Measurements from ENCODE around the gene SLC8A3. TPM values are rescaled to one million over a fixed set of nuclear protein-coding genes. Genes with fewer than 3 reads are reported as not detected.

The SLC8A3 gene
- polyA plus RNA-seq, 1 of the 3 experiments (the other 2 are of a cell fraction), result 0.26 TPM

GRCh38 chr14:70130482-70130881, 58.3 kb downstream of the SLC8A3 start:
- TF ChIP-seq MEF2A (IDR thresholded peaks at IDR 0.05; ENCODE audit: borderline replicate concordance, low read depth), result no peak
- no peak for TF ChIP-seq ELF1 (IDR thresholded peaks at IDR 0.05)
- TF ChIP-seq RAD21 (IDR thresholded peaks at IDR 0.05; ENCODE audit: low read length), result no peak
- TF ChIP-seq EZH2phosphoT487 (IDR thresholded peaks at IDR 0.05; ENCODE audit: borderline replicate concordance, low read depth), result no peak
- TF ChIP-seq NFIC (IDR thresholded peaks at IDR 0.05; ENCODE audit: borderline replicate concordance), result no peak
- no peak for TF ChIP-seq EP300 (IDR thresholded peaks at IDR 0.05; ENCODE audit: borderline replicate concordance in 1 of 2, low read depth in 1 of 2, low read length in 1 of 2)
- no peak for TF ChIP-seq RCOR1 (IDR thresholded peaks at IDR 0.05; ENCODE audit: low read length)
- Histone ChIP-seq H3K9me2 (no peaks in the 10 kb centered on the region), H3K27me3 (ENCODE audit: insufficient read depth) (no peaks in the 10 kb centered on the region), H3K4me2 (no peak overlapping the region), H2AFZ (ENCODE audit: low read depth) (no peak overlapping the region), H3K4me3 (ENCODE audit: low read depth in 2 of 2, low read length in 1 of 2) (no peak overlapping the region), H3K27ac (ENCODE audit: low read depth in 2 of 2, low read length in 1 of 2) (no peak overlapping the region), H3K4me1 (ENCODE audit: control insufficient read depth in 1 of 2, insufficient read depth in 2 of 2, low read depth in 1 of 2, low read length in 1 of 2) (peaks cover 0 to 6% of the 10 kb centered on the region in 2 experiments; a peak in 1 of 4 replicates), H3K79me2 (ENCODE audit: insufficient read depth) (no peaks in the 10 kb centered on the region), H4K20me1 (ENCODE audit: insufficient read depth) (no peaks in the 10 kb centered on the region), H3F3A (replicated peaks; ENCODE audit: insufficient read depth) (no peaks in the 10 kb centered on the region), H3K36me3 (replicated peaks in 1 of 2; ENCODE audit: control insufficient read depth in 1 of 2, insufficient read depth in 2 of 2, low read length in 1 of 2) (no peaks in the 10 kb centered on the region), H3K9me3 (no peaks in the 10 kb centered on the region), H3K9ac (no peak overlapping the region)
- DNase-seq, result no peak
- CTCF ChIA-PET, result interaction anchor here (0.8 kb wide), 1 partner anchor 43 kb away, joined by 3 read pairs; no protein-coding TSS in a partner anchor
- 36% methylated on average over 1 of the region's 1 CpG for WGBS (ENCODE audit: low lambda C conversion rate)
- POLR2A ChIA-PET, result no interaction called here

- POLR2A ChIA-PET, result no interaction called here
- CTCF ChIA-PET, result interaction anchor here (0.6 kb wide), 1 partner anchor 19 kb away, joined by 3 read pairs; no protein-coding TSS in a partner anchor
- TF ChIP-seq ZBTB33 (IDR thresholded peaks at IDR 0.05; ENCODE audit: borderline replicate concordance, low read depth), result no peak
- Histone ChIP-seq H4K20me1 (ENCODE audit: insufficient read depth) (no peaks in the 10 kb centered on the region), H3K4me3 (ENCODE audit: low read depth in 2 of 2, low read length in 1 of 2) (no peak overlapping the region), H3K4me2 (no peak overlapping the region), H3K4me1 (ENCODE audit: control insufficient read depth in 1 of 2, insufficient read depth in 2 of 2, low read depth in 1 of 2, low read length in 1 of 2) (peaks cover 0 to 4% of the 10 kb centered on the region in 2 experiments; a peak in 1 of 4 replicates), H3K27ac (ENCODE audit: low read depth in 2 of 2, low read length in 1 of 2) (no peak overlapping the region), H3K79me2 (ENCODE audit: insufficient read depth) (no peaks in the 10 kb centered on the region), H3K9ac (no peak overlapping the region), H3K9me2 (no peaks in the 10 kb centered on the region), H3K9me3 (no peaks in the 10 kb centered on the region), H3K27me3 (ENCODE audit: insufficient read depth) (no peaks in the 10 kb centered on the region), H3K36me3 (replicated peaks in 1 of 2; ENCODE audit: control insufficient read depth in 1 of 2, insufficient read depth in 2 of 2, low read length in 1 of 2) (no peaks in the 10 kb centered on the region), H2AFZ (ENCODE audit: low read depth) (no peak overlapping the region), H3F3A (replicated peaks; ENCODE audit: insufficient read depth) (no peaks in the 10 kb centered on the region)
- DNase-seq, result no peak
- 35% methylated on average over 7 of the region's 7 CpGs for WGBS (ENCODE audit: low lambda C conversion rate)
These were observed 61.6 kb downstream of the SLC8A3 start for GRCh38 chr14:70127186-70127585.

- H3K4me3 ChIP-seq (ENCODE audit: low read depth in 2 of 2, low read length in 1 of 2), result no peak overlapping the region
- no peak overlapping the region for H3K4me2 ChIP-seq
- no peak for TF ChIP-seq GATA2 (CRISPR knock-in tag; IDR thresholded peaks at IDR 0.05)
- no peak for TF ChIP-seq JUND (IDR thresholded peaks at IDR 0.05)
- no peak for TF ChIP-seq FOSL2 (IDR thresholded peaks at IDR 0.05; ENCODE audit: borderline replicate concordance, low read depth)
- no peak for TF ChIP-seq MAX (IDR thresholded peaks at IDR 0.05; ENCODE audit: low read depth)
- TF ChIP-seq TAF1 (IDR thresholded peaks at IDR 0.05; ENCODE audit: borderline replicate concordance, low read depth, low read length), result no peak
- no peak for TF ChIP-seq RXRA (IDR thresholded peaks at IDR 0.05; ENCODE audit: borderline replicate concordance, low read depth)
- no peak for TF ChIP-seq FOXJ3 (CRISPR knock-in tag; IDR thresholded peaks at IDR 0.05)
- TF ChIP-seq MXI1 (IDR thresholded peaks at IDR 0.05; ENCODE audit: low read depth, low read length), result no peak
- no peak for TF ChIP-seq TEAD4 (IDR thresholded peaks at IDR 0.05; ENCODE audit: borderline replicate concordance, insufficient read depth)
- no peak overlapping the region for H3K9ac ChIP-seq
- H3F3A ChIP-seq (replicated peaks; ENCODE audit: insufficient read depth), result no peaks in the 10 kb centered on the region
- ChIA-PET POLR2A (no interaction called here), CTCF (no interaction called here)
- no peaks in the 10 kb centered on the region for H3K27me3 ChIP-seq (ENCODE audit: insufficient read depth)
- H2AFZ ChIP-seq (ENCODE audit: low read depth), result no peak overlapping the region
- no peaks in the 10 kb centered on the region for H3K9me3 ChIP-seq
- DNase-seq, result no peak
- H3K79me2 ChIP-seq (ENCODE audit: insufficient read depth), result no peaks in the 10 kb centered on the region
- peaks cover 0 to 3% of the 10 kb centered on the region in 2 experiments; a peak in 1 of 4 replicates for H3K4me1 ChIP-seq (ENCODE audit: control insufficient read depth in 1 of 2, insufficient read depth in 2 of 2, low read depth in 1 of 2, low read length in 1 of 2)
- H3K36me3 ChIP-seq (replicated peaks in 1 of 2; ENCODE audit: control insufficient read depth in 1 of 2, insufficient read depth in 2 of 2, low read length in 1 of 2), result no peaks in the 10 kb centered on the region
- H3K27ac ChIP-seq (ENCODE audit: low read depth in 2 of 2, low read length in 1 of 2), result no peak overlapping the region
- WGBS (ENCODE audit: low lambda C conversion rate), result 38% methylated on average over 2 of the region's 2 CpGs
- no peaks in the 10 kb centered on the region for H4K20me1 ChIP-seq (ENCODE audit: insufficient read depth)
- no peaks in the 10 kb centered on the region for H3K9me2 ChIP-seq
These were observed 65.0 kb downstream of the SLC8A3 start for GRCh38 chr14:70123796-70124195.

Measured in SK-N-SH (cell line).